IMR-90 (cell line): Measurements from ENCODE around the gene NKX6-2. TPM values are rescaled to one million over a fixed set of nuclear protein-coding genes. Genes with fewer than 3 reads are reported as not detected.

Experiments used
- ATAC-seq: fragments of 200-7000 bp; cut with Tn5 transposase; 2 replicates; pipeline ENCODE4 v1.9.1; 2020; ENCODE audit warnings: low read depth, mild to moderate bottlenecking, moderate library complexity
- BruUV-seq: library from RNA; stranded (reverse); fragments of 400-500 nt; replicated peaks from 2 replicates; lab custom pipeline; 2021; lab: Mats Ljungman, UMichigan
- CTCF ChIA-PET: fragments of 300-600 bp; formaldehyde crosslinking; extraction: SDS; loops from one replicate; lab custom pipeline; 2021; ENCODE audit warnings: antibody characterized with exemption; lab: Yijun Ruan, JAX
- POLR2A ChIA-PET: fragments of 300-600 bp; sonication (Branson Sonifier 250); formaldehyde crosslinking; loops from one replicate; lab custom pipeline; 2022; ENCODE audit warnings: antibody characterized with exemption; ENCODE audit not compliant: unreplicated experiment; lab: Charles Lee
- DNase-seq: peaks from one replicate; pipeline ENCODE4 v3.0.0; 2013
- H2AFZ ChIP-seq: replicated peaks from 2 replicates; pipeline ENCODE3; 2013; ENCODE audit warnings: low read length, mild to moderate bottlenecking; ENCODE audit not compliant: poor library complexity
- H2AK5ac ChIP-seq: 2 replicates; pipeline ENCODE4 v1.6.1; 2013; ENCODE audit warnings: low read depth, low read length, inconsistent platforms
- H2AK9ac ChIP-seq: replicated peaks from 2 replicates; pipeline ENCODE3; 2013; ENCODE audit warnings: mild to moderate bottlenecking, low read depth, low read length, moderate library complexity; ENCODE audit not compliant: poor library complexity
- H2BK120ac ChIP-seq: 2 replicates; pipeline ENCODE4 v1.6.1; 2013; ENCODE audit warnings: low read depth, low read length, inconsistent platforms
- H2BK15ac ChIP-seq: 3 replicates; pipeline ENCODE4 v1.6.1; 2013; ENCODE audit warnings: low read depth, low read length, inconsistent platforms
- H2BK20ac ChIP-seq: 2 replicates; pipeline ENCODE4 v1.6.1; 2013; ENCODE audit warnings: low read depth, mild to moderate bottlenecking, inconsistent platforms, low read length, moderate library complexity
- H2BK5ac ChIP-seq: 2 replicates; pipeline ENCODE4 v1.6.1; 2013; ENCODE audit warnings: mild to moderate bottlenecking, low read depth, low read length, inconsistent platforms; ENCODE audit not compliant: poor library complexity, severe bottlenecking
- H3K14ac ChIP-seq: replicated peaks from 2 replicates; pipeline ENCODE4 v1.6.1; 2013; ENCODE audit warnings: low read depth, low read length, inconsistent platforms
- H3K18ac ChIP-seq: 2 replicates; pipeline ENCODE4 v1.6.1; 2013; ENCODE audit warnings: low read depth, low read length, control low read depth
- H3K23ac ChIP-seq: 2 replicates; pipeline ENCODE4 v1.6.1; 2013; ENCODE audit warnings: low read depth, low read length, inconsistent platforms
- H3K27ac ChIP-seq: 2 replicates; pipeline ENCODE4 v1.5.1; 2013; ENCODE audit warnings: mild to moderate bottlenecking, control low read depth, low read length; ENCODE audit not compliant: insufficient read depth
- H3K27me3 ChIP-seq: 2 replicates; pipeline ENCODE4 v1.6.1; 2013; ENCODE audit warnings: low read length; ENCODE audit not compliant: control insufficient read depth, insufficient read depth
- H3K36me3 ChIP-seq: 2 replicates; pipeline ENCODE4 v1.6.1; 2013; ENCODE audit warnings: low read length, mixed read lengths; ENCODE audit not compliant: control insufficient read depth, insufficient read depth
- H3K4ac ChIP-seq: 2 replicates; pipeline ENCODE4 v1.6.1; 2013; ENCODE audit warnings: low read depth, low read length, inconsistent platforms
- H3K4me1 ChIP-seq: 2 replicates; pipeline ENCODE4 v1.6.1; 2013; ENCODE audit warnings: low read length, mixed read lengths; ENCODE audit not compliant: control insufficient read depth, insufficient read depth
- H3K4me2 ChIP-seq: 2 replicates; pipeline ENCODE4 v1.6.1; 2013; ENCODE audit warnings: low read depth, mild to moderate bottlenecking, control low read depth, low read length, moderate library complexity
- H3K4me3 ChIP-seq: 2 replicates; pipeline ENCODE4 v1.5.1; 2013; ENCODE audit warnings: low read depth, mild to moderate bottlenecking, control low read depth, low read length, moderate library complexity; ENCODE audit not compliant: insufficient read depth
- H3K56ac ChIP-seq: 2 replicates; pipeline ENCODE4 v1.6.1; 2013; ENCODE audit warnings: low read length, inconsistent platforms; ENCODE audit not compliant: insufficient read depth; ENCODE audit errors: extremely low read depth
- H3K79me1 ChIP-seq, 2 experiments: 2 replicates each; pipeline ENCODE4 v1.6.1; 2013; ENCODE audit warnings: low read length in 2 of 2, inconsistent platforms in 1 of 2, low read depth in 1 of 2
- H3K9ac ChIP-seq: 2 replicates; pipeline ENCODE4 v1.6.1; 2013; ENCODE audit warnings: low read depth, low read length, control low read depth
- H3K9me1 ChIP-seq: 2 replicates; pipeline ENCODE4 v1.6.1; 2013; ENCODE audit warnings: low read length, inconsistent platforms; ENCODE audit not compliant: insufficient read depth
- H3K9me3 ChIP-seq: 2 replicates; pipeline ENCODE4 v1.6.1; 2013; ENCODE audit warnings: low read length; ENCODE audit not compliant: control insufficient read depth, insufficient read depth
- H4K20me1 ChIP-seq: 2 replicates; pipeline ENCODE4 v1.6.1; 2013; ENCODE audit warnings: low read length, inconsistent platforms; ENCODE audit not compliant: insufficient read depth
- H4K5ac ChIP-seq: 2 replicates; pipeline ENCODE4 v1.6.1; 2013; ENCODE audit warnings: mild to moderate bottlenecking, low read depth, low read length, control low read depth
- H4K8ac ChIP-seq, 2 experiments: 2 replicates each; pipeline ENCODE4 v1.6.1; 2013; ENCODE audit warnings: low read depth in 2 of 2, low read length in 2 of 2, control low read depth in 1 of 2, inconsistent platforms in 1 of 2
- H4K91ac ChIP-seq: 2 replicates; pipeline ENCODE4 v1.6.1; 2013; ENCODE audit warnings: low read depth, low read length, inconsistent platforms; ENCODE audit not compliant: insufficient read depth
- BHLHE40 ChIP-seq: fragments of 150-350 bp; IDR thresholded peaks from 2 replicates; pipeline ENCODE4 v1.6.1; 2016; ENCODE audit warnings: mild to moderate bottlenecking, low read depth, low read length
- CEBPB ChIP-seq: IDR thresholded peaks from 2 replicates; pipeline ENCODE4 v1.6.1; 2012; ENCODE audit warnings: low read depth, low read length, improper control_type of control experiment
- CHD1 ChIP-seq: IDR thresholded peaks from 2 replicates; pipeline ENCODE4 v1.6.1; 2012; ENCODE audit warnings: low read depth, low read length, improper control_type of control experiment
- ELK1 ChIP-seq: fragments of 150-350 bp; IDR thresholded peaks from 2 replicates; pipeline ENCODE4 v1.6.1; 2016; ENCODE audit warnings: low read depth, mild to moderate bottlenecking, low read length, moderate library complexity, borderline replicate concordance
- MAFK ChIP-seq: IDR thresholded peaks from 2 replicates; pipeline ENCODE4 v1.6.1; 2012; ENCODE audit warnings: low read depth, low read length, improper control_type of control experiment
- MAZ ChIP-seq: IDR thresholded peaks from 2 replicates; pipeline ENCODE4 v1.6.1; 2012; ENCODE audit warnings: low read depth, mild to moderate bottlenecking, low read length, improper control_type of control experiment, moderate library complexity, borderline replicate concordance
- MXI1 ChIP-seq: IDR thresholded peaks from 2 replicates; pipeline ENCODE4 v1.6.1; 2012; ENCODE audit warnings: low read depth, mild to moderate bottlenecking, low read length, moderate library complexity, borderline replicate concordance
- NFE2L2 ChIP-seq: fragments of 150-350 bp; IDR thresholded peaks from 2 replicates; pipeline ENCODE4 v1.6.1; 2016; ENCODE audit warnings: low read depth, mild to moderate bottlenecking, low read length
- POLR2A ChIP-seq: IDR thresholded peaks from 2 replicates; pipeline ENCODE4 v1.6.1; 2012; ENCODE audit warnings: mild to moderate bottlenecking, low read depth, low read length
- RCOR1 ChIP-seq: IDR thresholded peaks from 2 replicates; pipeline ENCODE4 v1.6.1; 2012; ENCODE audit warnings: mild to moderate bottlenecking, low read length, improper control_type of control experiment; ENCODE audit not compliant: insufficient replicate concordance
- SMC3 ChIP-seq: fragments of 150-350 bp; IDR thresholded peaks from 2 replicates; pipeline ENCODE4 v1.6.1; 2016; ENCODE audit warnings: low read depth, mild to moderate bottlenecking, antibody characterized with exemption, low read length, moderate library complexity
- WGBS, 2 experiments: methylation state at CpG; one replicate each; pipeline versions ENCODE4 v1.1.5 to v1.1.7; 2013; ENCODE audit warnings: missing lambda C conversion rate in 2 of 2; ENCODE audit not compliant: insufficient read length in 1 of 2; ENCODE audit errors: extremely low coverage in 2 of 2; 5-methylcytosine and 5-hydroxymethylcytosine counted together
- dilution Hi-C: fragments of 300-500 bp; cut with HindIII; formaldehyde crosslinking; loops from one replicate; pipeline ENCODE4 v1.14.3; 2018; ENCODE audit warnings: low sequenced_read_pairs; ENCODE audit not compliant: unreplicated experiment
- in situ Hi-C: fragments of 300-500 bp; cut with MboI; formaldehyde crosslinking; loops from 3 replicates; pipeline ENCODE4 v1.14.3; 2019; ENCODE audit warnings: low sequenced_read_pairs, inconsistent platforms, mixed read lengths
- intact Hi-C: fragments of 100-400 bp; cut with micrococcal nuclease; formaldehyde crosslinking; loops from 2 replicates; pipeline ENCODE4 v1.10.0; 2022
- polyA plus RNA-seq, 3 experiments: library from polyadenylated mRNA; depleted of rRNA; stranded (reverse); fragments of >200 nt; gene quantifications; 2 replicates each; pipeline ENCODE4 v1.2.3, GENCODE V29; 2012; ENCODE audit warnings: low replicate concordance in 1 of 3
- total RNA-seq: library from RNA; depleted of rRNA; stranded (reverse); fragments of >200 nt; gene quantifications from 2 replicates; pipeline ENCODE4 v1.2.3, GENCODE V29; 2012

Gene NKX6-2
- total and polyA plus RNA-seq, 2 of the 4 experiments (the other 2 are of a cell fraction): not detected

- ChIA-PET POLR2A (no interaction called here), CTCF (no interaction called here)
- Histone ChIP-seq H4K5ac (no peak overlapping the region), H2BK120ac (no peak overlapping the region), H3K56ac (no peak overlapping the region), H3K27me3 (no peaks in the 10 kb centered on the region), H3K9ac (no peak overlapping the region), H3K14ac (no peak overlapping the region), H3K18ac (no peak overlapping the region), H3K23ac (no peak overlapping the region), H2BK15ac (no peak overlapping the region), H3K4ac (no peak overlapping the region), H3K36me3 (peaks cover 5% of the 10 kb centered on the region), H3K9me3 (no peaks in the 10 kb centered on the region), H3K79me1 (no peaks in the 10 kb centered on the region), H2AK5ac (no peak overlapping the region), H3K4me2 (no peak overlapping the region), H4K8ac (no peak overlapping the region), H3K9me1 (peaks cover 6% of the 10 kb centered on the region), H2AFZ (no peak overlapping the region), H3K4me3 (no peak overlapping the region), H2BK5ac (no peak overlapping the region), H3K4me1 (no peaks in the 10 kb centered on the region), H4K91ac (no peak overlapping the region), H2AK9ac (peak overlapping the region; percentile 16), H4K20me1 (no peaks in the 10 kb centered on the region), H3K27ac (no peak overlapping the region), H2BK20ac (no peak overlapping the region)
- dilution Hi-C loops: no loop called here
- no peak for DNase-seq
- no peak for ATAC-seq
- WGBS, 2 experiments: 98% methylated on average over 4 of the region's 5 CpGs; no CpG with 5 or more reads in 1 of the 2 experiments
- TF ChIP-seq NFE2L2 (no peak), BHLHE40 (no peak), RCOR1 (no peak), ELK1 (no peak), SMC3 (no peak), MAZ (no peak), POLR2A (no peak), CHD1 (no peak), CEBPB (no peak), MXI1 (no peak), MAFK (no peak)
- in situ Hi-C loops: no loop called here
- no TSS peak for BruUV-seq
- intact Hi-C loops: no loop called here
These were observed 22.4 kb downstream of the NKX6-2 start for GRCh38 chr10:132763545-132763944.
